H1 (cell line): ENCODE results near the gene EDA. TPM values are rescaled to one million over a fixed set of nuclear protein-coding genes. Genes with fewer than 3 reads are reported as not detected.

Source experiments
- HDAC6 ChIP-seq: IDR thresholded peaks from one replicate; pipeline ENCODE4 v1.7.1; 2012; ENCODE audit warnings: low read depth, mild to moderate bottlenecking, inconsistent platforms, low read length, moderate library complexity
- polyA plus RNA-seq, 7 experiments: library from polyadenylated mRNA; depleted of rRNA in 3 of 7; stranded (reverse) in 5 of 7; unstranded in 2 of 7; fragments of >200 nt in 5 of 7; fragments of 200-250 nt in 2 of 7; gene quantifications; 1 replicate in 5 of 7; 2 replicates in 1 of 7; 4 replicates in 1 of 7; pipeline versions ENCODE4 v1.2.1 to v1.2.3, GENCODE V29; 2011 to 2013; ENCODE audit warnings: missing spikeins in 2 of 7, mixed read lengths in 2 of 7
- total RNA-seq: library from RNA; stranded (reverse); fragmentation: NEBNext Ultra II Directional; extraction: Animal tissue kit (Norgen Biotek cat#: 25700); gene quantifications from 2 replicates; pipeline ENCODE4 v1.2.1, GENCODE V29; 2021

EDA gene
- total and polyA plus RNA-seq, 2 of the 8 experiments (the other 6 are each of a cell fraction or from before 2014, with no cell fraction given) = 7.5 to 10.5 TPM

DNA sequence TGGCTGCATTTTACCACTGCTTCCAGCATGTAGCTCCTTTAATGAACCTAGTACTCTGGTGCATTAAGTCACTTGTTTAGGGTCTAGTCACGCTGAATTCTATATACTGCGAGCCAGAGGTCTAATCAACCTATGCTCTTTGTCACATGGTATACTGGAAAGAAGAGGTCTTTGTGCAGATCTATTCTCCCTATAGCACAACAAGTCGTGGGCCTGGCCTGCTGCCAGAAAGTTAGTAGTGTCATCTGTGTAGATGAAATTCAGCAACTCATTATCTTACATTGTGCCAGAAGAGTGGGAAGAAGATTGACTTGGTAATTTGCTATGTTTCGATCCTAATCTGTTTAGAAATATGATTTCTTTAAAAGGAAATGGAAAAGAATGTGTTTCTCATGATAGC is 353.0 kb downstream of the EDA start (continued):
- TF ChIP-seq HDAC6 = no peak
